HL-60 (cell line): ENCODE data around the gene TAPBPL.

Experiments
- POLR2AphosphoS5 ChIP-seq: IDR thresholded peaks from 2 replicates; pipeline ENCODE4 v1.6.1; 2012; ENCODE audit warnings: low read depth
- TF ChIP-seq, protein P1 (sequence below): IDR thresholded peaks from one replicate; pipeline ENCODE4 v1.5.1; 2011; ENCODE audit warnings: low read length, control low read depth, inconsistent platforms; ENCODE audit not compliant: insufficient read depth
- TF ChIP-seq, protein P2 (sequence below): IDR thresholded peaks from 2 replicates; pipeline ENCODE4 v1.6.1; 2012; ENCODE audit warnings: low read depth; ENCODE audit not compliant: insufficient replicate concordance

DNA sequence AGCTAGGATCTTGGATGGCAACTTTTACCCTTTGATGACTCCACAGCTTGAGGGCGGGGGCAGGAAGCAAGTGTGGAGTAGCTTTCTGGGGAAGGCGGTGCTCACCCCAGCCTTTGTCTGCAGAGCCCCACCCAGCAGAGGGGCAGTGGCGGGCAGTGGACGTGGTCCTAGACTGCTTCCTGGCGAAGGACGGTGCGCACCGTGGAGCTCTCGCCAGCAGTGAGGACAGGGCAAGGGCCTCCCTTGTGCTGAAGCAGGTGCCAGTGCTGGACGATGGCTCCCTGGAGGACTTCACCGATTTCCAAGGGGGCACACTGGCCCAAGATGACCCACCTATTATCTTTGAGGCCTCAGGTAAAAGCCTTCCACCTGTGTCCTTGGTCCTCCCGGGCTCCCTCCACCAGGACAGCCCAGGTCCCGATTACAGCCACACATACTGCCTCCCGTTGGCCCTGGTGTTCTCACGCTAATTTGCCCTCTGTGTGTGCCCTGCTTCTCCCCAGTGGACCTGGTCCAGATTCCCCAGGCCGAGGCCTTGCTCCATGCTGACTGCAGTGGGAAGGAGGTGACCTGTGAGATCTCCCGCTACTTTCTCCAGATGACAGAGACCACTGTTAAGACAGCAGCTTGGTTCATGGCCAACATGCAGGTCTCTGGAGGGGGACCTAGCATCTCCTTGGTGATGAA, 1.2 kb downstream of the TAPBPL start:
- TF ChIP-seq, protein P1, sequence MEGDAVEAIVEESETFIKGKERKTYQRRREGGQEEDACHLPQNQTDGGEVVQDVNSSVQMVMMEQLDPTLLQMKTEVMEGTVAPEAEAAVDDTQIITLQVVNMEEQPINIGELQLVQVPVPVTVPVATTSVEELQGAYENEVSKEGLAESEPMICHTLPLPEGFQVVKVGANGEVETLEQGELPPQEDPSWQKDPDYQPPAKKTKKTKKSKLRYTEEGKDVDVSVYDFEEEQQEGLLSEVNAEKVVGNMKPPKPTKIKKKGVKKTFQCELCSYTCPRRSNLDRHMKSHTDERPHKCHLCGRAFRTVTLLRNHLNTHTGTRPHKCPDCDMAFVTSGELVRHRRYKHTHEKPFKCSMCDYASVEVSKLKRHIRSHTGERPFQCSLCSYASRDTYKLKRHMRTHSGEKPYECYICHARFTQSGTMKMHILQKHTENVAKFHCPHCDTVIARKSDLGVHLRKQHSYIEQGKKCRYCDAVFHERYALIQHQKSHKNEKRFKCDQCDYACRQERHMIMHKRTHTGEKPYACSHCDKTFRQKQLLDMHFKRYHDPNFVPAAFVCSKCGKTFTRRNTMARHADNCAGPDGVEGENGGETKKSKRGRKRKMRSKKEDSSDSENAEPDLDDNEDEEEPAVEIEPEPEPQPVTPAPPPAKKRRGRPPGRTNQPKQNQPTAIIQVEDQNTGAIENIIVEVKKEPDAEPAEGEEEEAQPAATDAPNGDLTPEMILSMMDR = no peak
- TF ChIP-seq, protein P2, sequence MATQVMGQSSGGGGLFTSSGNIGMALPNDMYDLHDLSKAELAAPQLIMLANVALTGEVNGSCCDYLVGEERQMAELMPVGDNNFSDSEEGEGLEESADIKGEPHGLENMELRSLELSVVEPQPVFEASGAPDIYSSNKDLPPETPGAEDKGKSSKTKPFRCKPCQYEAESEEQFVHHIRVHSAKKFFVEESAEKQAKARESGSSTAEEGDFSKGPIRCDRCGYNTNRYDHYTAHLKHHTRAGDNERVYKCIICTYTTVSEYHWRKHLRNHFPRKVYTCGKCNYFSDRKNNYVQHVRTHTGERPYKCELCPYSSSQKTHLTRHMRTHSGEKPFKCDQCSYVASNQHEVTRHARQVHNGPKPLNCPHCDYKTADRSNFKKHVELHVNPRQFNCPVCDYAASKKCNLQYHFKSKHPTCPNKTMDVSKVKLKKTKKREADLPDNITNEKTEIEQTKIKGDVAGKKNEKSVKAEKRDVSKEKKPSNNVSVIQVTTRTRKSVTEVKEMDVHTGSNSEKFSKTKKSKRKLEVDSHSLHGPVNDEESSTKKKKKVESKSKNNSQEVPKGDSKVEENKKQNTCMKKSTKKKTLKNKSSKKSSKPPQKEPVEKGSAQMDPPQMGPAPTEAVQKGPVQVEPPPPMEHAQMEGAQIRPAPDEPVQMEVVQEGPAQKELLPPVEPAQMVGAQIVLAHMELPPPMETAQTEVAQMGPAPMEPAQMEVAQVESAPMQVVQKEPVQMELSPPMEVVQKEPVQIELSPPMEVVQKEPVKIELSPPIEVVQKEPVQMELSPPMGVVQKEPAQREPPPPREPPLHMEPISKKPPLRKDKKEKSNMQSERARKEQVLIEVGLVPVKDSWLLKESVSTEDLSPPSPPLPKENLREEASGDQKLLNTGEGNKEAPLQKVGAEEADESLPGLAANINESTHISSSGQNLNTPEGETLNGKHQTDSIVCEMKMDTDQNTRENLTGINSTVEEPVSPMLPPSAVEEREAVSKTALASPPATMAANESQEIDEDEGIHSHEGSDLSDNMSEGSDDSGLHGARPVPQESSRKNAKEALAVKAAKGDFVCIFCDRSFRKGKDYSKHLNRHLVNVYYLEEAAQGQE = no peak
- no peak for TF ChIP-seq POLR2AphosphoS5
